Activated T-helper 1 cell treated with anti-CD3 and anti-CD28 coated beads, Interleukin-2, amount 50 U/mL, for 16 hours (primary cell): ENCODE results near the gene B4GALT1.
A peak's percentile ranks its signal among the peaks of the same experiment; 100 is the strongest.

Source experiments
- DNase-seq, 2 donors: peaks; one replicate each; pipeline ENCODE4 v3.0.0-alpha.2; 2020; ENCODE audit warnings: low read depth in 1 of 2, low spot score in 1 of 2

Gene B4GALT1, protein sequence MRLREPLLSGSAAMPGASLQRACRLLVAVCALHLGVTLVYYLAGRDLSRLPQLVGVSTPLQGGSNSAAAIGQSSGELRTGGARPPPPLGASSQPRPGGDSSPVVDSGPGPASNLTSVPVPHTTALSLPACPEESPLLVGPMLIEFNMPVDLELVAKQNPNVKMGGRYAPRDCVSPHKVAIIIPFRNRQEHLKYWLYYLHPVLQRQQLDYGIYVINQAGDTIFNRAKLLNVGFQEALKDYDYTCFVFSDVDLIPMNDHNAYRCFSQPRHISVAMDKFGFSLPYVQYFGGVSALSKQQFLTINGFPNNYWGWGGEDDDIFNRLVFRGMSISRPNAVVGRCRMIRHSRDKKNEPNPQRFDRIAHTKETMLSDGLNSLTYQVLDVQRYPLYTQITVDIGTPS

DNA sequence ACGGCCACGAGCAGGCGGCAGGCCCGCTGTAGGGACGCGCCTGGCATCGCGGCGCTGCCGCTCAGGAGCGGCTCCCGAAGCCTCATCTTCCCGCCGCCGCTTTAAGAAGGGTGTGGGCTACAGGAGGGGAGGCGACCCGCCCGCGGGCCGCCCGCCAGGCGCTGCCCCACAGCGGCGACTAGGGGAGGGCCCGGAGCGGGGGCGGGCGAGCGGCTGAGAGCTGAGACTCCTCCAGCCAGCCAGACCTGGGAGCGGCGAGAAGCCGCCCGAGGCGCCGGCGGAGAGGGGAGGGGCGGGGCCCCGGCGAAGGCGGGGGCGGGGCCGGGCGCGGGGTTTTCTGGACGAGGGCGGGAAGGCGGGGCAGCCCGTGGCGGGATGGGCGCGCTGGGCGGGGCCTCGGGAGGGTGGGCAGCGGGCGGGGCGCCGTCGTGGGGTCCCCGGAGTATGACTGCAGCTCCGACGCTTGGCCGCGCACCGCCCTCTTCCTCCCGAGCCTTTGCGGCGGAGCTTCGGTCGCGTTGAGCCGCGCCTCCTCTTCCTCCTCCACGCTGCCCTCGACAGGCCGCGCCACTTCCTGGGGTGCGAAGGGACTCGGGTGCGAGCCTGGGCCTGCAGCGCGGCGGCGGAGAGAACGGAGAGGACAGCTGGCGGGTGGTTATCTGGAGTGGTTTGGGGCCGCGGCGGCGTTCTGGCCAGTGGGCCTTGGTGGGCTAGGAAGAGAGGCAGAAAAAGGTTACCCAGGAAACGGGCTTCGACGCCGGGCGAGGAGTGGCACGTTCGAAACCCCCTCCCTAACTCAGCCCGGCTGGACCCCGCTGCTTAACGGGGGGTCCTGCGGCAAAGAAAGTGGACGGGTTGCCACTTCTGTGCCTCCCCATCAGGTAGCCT lies at the start of gene B4GALT1:
Gene B4GALT1 (minus strand): TSS at position 253 of the 888 bp plus-strand sequence. CDS start 167 bp downstream, at position 86.
- DNase-seq = peak; percentile 94 to 95

DNA sequence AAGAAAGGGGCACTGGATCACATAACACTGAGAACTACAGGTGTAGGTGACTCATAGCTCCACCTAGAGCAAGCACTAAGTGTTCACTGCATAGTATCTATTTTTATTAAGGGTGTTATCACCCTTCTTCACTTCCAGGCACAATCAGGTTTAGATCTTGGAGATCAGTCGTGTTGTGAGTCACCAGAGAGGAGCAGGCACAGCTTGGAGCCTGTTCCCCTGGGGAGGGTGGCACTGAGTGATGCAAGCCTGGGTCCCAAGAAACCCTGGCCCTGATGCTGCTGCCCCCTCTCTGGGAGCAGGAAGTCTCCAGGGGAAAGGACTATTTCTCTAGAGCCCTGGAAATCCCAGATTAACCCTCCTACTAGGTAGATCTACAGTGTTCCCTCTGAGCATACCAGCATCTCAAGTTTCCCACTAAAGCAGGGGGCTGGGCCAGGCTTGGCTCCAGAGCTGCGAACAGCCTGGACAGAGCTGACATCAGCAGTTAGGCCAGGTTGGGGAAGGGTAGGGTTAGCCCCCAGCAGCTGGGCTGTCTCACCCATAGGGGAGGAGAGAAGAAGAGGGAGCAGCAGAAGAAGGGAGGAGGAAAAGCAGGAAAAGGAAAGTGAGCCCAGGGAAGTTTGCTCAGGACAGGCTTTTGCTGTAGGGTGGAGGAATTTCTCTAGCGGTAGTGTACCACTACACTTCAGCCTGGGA lies 44.7 kb upstream of the B4GALT1 start:
- no peak for DNase-seq

DNA sequence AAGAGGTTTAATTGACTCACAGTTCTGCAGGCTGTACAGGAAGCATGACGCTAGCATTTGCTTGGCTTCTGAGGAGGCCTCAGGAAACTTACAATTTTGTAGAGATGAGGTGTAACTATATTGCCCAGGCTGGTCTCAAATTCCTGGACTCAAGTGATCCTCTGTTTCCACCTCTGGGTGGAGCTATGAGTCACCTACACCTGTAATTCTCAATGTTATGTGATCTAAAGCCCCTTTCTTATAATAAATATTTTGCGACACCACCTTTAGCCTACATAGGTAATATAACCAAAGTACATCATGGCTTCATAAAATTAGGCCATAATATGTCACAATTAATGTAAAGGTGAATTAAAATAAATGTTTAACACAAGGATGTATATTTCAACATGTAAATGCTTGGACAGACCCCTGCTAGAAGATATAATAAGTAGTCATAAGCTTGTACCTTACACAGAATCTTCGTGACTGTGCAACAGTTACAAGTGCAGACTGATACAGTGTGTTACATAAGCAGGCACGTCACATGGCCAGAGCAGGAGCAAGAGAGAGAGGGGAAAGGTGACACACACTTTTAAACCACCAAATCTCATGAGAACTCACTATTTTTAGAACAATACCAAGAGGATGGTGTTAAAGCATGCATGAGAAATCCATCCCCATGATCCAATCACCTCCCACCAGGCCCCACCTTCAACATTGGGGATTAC lies 43.0 kb upstream of the B4GALT1 start:
- no peak for DNase-seq

DNA sequence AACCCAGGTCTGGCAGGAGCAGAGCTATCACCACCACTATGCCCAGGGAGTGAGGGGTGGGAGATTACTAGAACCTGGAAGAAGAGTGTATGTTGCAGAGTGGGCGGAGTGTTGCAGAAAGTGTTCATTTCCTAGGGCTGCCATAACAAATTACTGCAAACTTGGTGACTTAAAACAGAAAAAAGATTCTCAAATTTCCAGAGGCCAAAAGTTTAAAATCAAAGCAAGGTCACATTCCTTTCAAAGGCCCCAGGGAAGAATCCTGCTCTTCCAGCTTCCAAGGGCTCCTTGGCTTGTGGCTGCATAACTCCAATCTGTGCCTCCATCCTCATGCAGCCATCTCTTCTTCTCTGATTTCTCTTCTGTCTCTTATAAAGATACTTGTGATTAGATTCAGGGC lies 42.3 kb upstream of the B4GALT1 start:
- no peak for DNase-seq

DNA sequence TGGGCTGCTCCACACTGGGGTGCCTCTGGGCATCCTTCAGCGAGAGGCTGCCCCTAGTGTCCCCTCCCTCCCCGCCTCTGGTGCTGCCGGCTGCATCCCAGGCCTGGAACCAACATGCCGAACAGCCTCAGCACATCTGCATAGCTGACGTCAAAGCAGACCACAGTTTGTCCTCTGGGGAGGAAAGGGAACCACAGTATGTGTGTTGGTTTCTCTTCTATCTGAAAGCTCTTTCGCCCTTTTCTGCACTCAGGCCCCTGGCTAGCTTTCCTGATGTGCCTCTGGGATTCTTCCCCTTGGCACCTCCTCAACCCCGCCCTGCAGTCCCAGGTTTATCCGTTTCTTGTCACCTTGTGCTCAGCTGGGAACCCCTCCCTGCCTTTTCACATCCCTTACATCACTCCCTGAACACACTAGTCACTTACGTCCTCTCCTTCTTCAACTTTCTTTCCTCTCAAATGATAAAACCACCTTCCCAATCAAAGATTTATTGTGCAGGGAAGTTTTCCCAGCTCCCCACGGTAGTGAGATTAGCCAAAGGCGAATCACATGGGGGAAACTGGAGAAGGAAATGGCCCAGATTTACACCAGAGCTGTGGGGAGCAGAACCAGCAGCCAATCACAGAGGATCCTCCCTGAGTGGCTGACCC lies 35.5 kb upstream of the B4GALT1 start:
- no peak for DNase-seq

DNA sequence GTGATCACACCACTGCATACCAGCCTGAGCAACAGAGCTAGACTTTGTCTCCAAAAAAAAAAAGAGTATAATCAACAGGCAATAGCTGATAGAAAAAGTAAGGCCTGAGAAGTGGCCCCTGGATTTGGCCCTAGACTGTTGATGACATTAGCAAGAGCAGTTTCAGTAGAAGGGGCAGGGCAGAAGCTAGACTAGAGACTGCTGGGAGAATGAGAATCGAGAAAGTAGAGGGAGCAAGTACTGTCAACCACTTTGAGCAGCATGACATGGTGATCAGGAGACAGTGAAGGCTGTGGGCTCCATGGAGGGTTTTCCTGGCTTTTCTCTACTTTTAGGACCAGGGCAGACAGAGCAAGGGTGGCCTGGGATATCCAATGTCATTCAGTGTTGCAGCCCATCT lies 34.9 kb upstream of the B4GALT1 start:
- DNase-seq = no peak

DNA sequence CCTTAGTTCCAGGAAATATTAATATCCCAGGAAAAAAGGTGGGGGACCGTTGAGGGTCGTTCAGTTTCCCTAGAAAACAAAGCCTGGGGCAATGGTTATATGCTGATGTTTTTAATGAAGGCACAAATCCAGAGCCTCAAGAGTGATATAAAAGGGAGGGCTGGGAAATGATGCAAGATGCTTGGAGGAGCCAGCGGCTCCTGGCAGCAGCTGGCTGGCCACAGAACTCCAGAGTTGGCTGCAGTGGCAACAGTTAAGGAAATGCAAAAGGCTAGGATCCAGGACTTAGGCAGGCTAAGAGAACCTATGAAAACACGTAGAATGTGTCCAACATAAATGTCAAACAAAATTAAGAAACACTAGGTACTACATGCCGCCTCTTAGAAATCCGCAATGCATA lies 31.0 kb upstream of the B4GALT1 start:
- DNase-seq = no peak

DNA sequence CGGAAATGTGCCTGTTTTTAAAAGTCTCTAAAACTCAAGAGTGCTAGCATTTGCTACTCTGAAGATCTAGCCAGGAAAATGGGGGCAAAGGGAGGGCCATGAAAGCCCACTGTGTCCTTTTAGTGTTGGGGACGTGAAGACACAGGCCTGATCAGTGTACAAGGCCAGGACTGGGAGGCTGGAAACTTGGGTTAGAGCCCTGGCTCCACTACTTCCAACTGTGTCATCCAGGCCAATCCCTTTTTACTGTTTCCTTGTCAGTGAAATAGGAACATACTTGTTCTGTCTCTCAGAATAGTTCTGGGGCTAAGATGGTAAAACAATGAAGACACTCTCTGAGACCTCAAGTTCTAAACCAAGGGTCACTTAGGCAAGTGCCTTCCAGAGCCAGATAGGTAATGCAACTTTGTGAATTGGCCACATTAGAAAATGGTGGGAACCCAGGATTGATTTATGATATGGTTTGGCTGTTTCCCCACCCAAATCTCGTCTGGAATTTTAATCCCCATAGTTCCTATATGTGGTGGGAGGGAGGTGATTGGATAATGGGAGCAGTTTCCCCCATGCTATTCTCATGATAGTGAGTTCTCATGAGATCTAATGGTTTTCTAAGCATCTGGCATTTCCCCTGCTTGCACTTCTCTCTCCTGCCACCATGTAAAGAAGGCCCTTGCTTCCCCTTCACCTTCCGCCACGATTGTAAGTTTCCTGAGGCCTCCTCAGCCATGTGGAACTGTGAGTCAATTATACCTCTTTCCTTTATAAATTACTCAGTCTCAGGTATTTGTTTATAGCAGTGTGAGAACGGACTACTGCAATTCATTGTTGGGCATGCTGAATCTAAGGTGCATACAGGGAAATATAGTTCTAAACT lies 30.4 kb upstream of the B4GALT1 start:
- no peak for DNase-seq

DNA sequence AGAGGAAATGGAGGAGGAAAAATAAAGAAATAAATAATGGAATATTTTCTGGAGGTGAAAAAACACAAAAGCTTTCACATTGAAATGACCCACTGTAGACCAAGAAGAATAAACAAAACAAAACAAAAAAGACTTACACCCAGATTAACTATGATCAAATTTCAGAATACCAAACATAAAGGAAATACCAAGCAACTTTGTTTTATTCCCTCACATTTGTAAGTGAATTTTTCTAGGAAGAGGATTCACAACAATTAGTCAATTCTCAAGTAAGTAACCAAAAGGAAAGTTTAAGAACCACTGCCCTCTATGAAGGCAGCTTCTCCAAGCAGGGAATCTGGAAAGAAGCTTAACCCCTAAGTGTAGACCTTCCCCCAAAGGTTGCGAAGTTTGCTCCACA lies 29.6 kb upstream of the B4GALT1 start:
- DNase-seq = no peak

DNA sequence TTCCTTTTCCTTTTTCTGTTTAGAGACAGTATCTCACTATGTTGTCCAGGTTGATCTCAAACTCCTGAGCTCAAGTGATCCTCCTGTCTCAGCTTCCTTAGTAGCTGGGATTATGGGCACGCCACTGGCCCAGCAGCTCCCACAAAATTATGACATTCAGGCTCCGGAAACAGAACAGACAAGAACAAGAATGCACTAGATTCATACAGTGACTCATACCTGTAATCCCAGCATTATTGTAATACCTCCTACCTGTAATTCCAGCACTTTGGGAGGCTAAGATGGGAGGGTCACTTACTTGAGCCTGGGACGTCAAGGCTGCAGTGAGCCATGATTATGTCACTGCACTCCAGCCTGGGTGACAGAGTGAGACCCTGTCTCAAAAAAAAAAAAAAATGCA lies 26.7 kb upstream of the B4GALT1 start:
- DNase-seq = no peak

DNA sequence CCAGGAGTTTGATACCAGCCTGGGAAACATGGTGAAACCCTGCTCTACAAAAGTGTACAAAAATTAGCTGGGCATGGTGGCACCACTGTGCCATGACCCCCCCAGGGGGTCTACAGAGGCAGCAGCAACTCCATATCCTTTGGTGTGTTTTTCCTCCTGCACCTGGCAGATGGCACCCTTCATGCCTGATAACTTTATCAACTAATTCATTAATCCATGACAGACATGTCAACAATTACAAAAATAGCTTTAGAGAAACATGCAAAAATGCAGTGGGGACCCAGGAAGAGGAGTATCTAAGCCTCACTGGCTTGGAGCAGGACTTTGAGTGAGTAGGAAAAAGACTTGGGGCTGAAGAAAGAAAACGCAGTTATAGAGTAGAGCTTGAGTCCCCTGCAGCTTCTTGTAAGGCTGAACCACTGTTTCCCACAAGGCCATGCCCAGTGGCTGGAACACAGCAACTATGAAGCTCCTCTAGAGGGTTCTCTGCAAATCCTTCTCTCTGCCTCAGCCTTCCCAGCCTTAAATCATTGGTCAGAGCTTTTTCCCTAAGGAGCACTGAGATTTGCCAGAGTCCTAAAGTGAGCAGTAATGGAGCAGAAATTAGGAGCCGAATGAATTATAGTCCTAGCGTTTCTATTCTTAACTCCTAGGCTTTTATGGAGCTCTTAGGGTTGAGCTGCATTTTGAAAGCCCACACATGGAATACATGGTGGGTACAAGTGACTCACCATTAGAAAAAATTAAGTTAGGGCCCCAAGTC lies 25.5 kb upstream of the B4GALT1 start:
- DNase-seq = no peak

DNA sequence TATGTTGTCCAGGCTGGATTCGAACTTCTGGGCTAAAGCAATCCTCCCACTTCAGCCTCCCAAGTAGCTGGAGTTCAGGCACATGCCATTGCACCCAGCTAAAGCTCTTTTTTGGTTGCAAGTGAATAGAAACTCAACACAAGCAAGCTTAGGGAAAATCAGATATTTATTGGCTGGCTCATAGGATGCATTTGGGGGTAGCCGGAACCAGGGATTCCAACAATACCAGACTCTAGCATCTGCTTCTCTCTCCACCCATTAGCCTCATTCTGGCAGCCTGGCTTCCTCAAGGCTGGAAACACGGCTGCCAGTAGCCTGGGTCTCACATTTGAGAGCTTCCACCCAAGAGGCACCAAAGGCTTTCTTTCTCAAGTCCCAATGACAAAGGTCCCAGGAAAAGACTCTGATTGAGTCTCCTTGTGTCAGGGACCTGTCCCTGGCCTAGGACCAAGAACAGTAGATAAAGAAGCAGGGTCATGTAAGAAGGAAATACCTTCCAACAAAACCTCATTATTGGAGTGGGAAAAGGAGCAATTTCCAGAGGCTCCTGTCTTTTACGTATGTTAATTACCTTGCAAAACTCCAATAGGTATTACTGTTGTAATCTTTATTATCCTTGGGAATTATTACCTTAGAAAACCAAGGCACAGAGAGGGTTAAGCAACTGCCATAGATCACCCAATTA lies 23.0 kb upstream of the B4GALT1 start:
- DNase-seq = no peak

DNA sequence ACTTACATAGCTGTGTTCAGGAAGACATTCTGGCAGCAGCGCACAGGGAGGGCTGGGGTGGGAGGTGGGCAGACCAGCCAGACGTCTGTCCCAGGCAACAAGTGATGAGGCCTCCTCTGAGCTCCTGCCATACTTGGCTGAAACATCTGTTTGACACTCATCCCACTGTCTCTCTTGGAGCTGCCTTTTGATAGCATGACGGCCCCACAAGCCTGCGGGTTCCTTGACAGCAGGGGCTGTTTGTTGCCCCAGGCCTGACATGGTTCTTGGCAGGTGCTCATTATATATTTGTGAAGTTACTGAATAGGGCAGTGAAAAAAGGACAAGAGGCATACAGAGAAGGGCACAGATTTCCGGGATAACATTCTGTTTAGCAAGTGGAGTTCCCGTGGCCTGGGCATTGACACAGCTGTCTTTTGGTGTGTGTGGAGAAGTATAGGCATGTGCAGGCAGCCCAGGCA lies 22.2 kb upstream of the B4GALT1 start:
- DNase-seq = no peak

DNA sequence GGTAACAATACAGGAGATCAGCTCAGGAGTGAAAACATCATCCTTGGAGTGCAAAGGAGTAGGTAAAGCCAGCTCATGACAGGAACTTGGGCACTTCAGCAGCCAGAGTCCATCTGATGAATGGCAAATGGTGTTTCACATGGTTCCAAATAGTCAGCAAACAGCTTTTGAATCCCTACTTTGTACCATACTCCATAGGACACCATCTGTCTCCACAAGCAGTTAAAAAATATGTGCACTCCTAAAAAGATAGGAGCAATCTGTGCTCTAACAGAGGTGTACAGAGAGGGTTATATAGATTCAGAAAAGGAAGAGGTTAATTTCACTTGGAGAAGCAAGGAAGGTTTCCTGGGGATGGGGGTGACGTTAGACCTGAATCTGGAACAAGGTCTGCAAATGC lies 21.6 kb upstream of the B4GALT1 start:
- no peak for DNase-seq

DNA sequence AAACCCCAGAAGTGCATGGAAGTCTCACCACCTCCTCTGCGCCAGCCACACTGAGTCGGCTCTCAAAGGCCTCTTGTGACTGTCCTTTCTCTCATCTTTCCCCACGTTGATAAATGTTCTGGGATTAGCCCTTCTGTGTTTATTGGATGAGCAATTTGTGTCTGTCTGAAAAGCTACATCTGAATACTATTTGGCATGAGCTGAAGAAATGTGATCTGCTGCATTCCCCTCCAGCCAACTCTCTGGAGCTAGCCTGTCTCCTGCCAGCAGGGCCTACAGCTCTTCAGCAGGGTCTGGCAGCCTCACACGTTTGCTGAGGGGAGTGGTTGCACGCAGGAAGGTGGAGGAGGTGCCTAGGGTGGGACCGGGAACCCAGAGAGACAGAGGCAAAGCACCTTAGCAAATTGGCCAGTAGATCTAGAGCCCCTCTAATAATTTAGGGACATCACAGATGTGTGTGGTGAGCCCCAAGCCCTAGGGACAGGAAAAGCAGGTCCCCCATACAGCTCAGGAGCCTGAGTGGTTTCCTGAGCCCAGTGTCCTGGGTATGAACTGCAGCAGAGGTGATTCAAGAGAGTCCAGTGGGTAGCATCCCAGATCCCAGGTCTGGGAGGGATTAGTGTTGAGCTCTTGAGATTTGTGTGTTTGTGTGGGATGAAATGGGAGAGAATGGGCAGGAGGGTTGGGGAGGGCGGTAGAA lies 20.5 kb upstream of the B4GALT1 start:
- DNase-seq = no peak

DNA sequence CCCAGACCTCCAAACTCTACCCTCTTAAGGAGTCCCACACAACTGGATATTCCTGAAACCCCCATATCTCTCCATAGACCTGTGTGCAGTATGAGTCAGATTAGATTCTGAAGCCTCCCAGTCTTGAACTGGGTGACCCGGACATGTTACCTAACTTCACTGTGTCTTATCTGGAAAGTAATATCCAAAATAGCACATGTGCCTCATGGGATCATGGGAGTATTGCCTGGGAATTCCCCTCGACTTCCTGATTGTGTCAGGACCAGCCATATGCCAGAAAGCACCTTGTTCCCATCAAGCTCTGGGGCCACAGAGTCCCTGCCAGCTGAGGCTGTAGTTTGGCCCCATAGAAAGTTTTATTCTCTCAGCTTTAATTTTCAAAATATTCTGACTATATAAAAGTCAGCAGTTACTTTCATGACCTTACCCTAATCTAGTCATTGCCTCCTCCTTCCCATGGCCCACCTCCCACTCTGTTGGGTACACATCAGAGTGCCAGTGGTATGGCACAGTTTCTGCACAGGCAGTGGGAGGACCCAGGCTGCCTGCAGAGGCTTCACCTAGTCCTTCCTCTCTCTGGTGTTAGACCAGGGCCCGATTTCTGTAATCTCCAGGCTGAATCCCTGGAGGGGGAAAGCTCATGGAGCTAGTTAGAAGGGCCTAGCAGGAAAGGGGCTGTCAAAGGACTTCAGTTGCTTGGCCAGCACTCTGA lies 19.5 kb upstream of the B4GALT1 start:
- no peak for DNase-seq

DNA sequence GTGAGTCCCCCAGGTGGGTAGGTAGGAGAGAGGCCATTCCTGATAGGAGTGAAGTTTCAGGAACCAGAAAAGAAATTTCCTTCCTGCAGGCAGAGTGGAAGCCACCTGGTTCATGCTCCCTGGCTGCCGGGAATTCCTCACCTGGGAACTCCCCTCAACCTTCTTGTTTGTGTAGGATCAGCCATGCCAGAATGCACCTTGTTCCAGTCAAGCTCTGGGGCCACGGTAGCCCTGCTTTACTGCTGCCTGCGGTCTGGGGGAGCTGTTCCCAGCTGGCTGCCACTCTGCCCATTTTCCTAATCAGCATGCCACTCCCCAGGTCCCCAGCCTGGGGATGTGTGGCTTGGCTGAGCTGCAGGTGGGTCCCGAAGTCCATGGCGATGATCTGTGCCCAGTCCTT lies 18.7 kb upstream of the B4GALT1 start:
- DNase-seq = no peak
